Endothelial cell of umbilical vein (primary cell): ENCODE results near the gene UNC5C. TPM values are rescaled to one million over a fixed set of nuclear protein-coding genes. Genes with fewer than 3 reads are reported as not detected.

ENCODE experiments used
- BruUV-seq: library from RNA; stranded (reverse); fragments of 400-500 nt; replicated peaks from 2 replicates; lab custom pipeline; 2021; lab: Mats Ljungman, UMichigan
- CTCF ChIA-PET: fragments of 300-600, 350-600 bp; sonication (Branson Sonifier 250); formaldehyde crosslinking; loops from one replicate; lab custom pipeline; 2021; ENCODE audit warnings: antibody characterized with exemption, inconsistent platforms; lab: Charles Lee
- POLR2A ChIA-PET: fragments of 300-600, 350-600 bp; sonication (Branson Sonifier 250); formaldehyde crosslinking; loops from one replicate; lab custom pipeline; 2021; ENCODE audit warnings: antibody characterized with exemption, inconsistent platforms; lab: Charles Lee
- DNase-seq: peaks from one replicate; pipeline ENCODE4 v3.0.0-alpha.2; 2011; ENCODE audit warnings: low read depth, low spot score
- FAIRE-seq: peaks from 2 replicates; lab custom pipeline; 2011; peaks lifted over from hg19 to GRCh38; lab: Jason Lieb, UNC
- H2AFZ ChIP-seq: 2 replicates; pipeline ENCODE4 v1.6.0; 2012; ENCODE audit warnings: low read depth, low read length, control low read depth, inconsistent platforms
- H3K27ac ChIP-seq: 2 replicates; pipeline ENCODE4 v1.5.1; 2011; ENCODE audit warnings: low read depth, mild to moderate bottlenecking, control low read depth, low read length, moderate library complexity; ENCODE audit not compliant: insufficient read depth
- H3K27me3 ChIP-seq, 2 experiments: 2 replicates each; pipeline versions ENCODE4 v1.6.0 to v1.6.1; 2011; ENCODE audit warnings: low read length in 2 of 2, mixed read lengths in 1 of 2; ENCODE audit not compliant: control insufficient read depth in 2 of 2, insufficient read depth in 2 of 2
- H3K36me3 ChIP-seq, 2 experiments: 2 replicates in 1 of 2; 3 replicates in 1 of 2; pipeline ENCODE4 v1.5.1; 2011; ENCODE audit warnings: low read length in 2 of 2, mild to moderate bottlenecking in 1 of 2, moderate library complexity in 1 of 2; ENCODE audit not compliant: control insufficient read depth in 2 of 2, insufficient read depth in 2 of 2; ENCODE audit errors: extremely low read depth in 1 of 2
- H3K4me1 ChIP-seq: 3 replicates; pipeline ENCODE4 v1.5.1; 2011; ENCODE audit warnings: mild to moderate bottlenecking, low read length; ENCODE audit not compliant: control insufficient read depth, insufficient read depth; ENCODE audit errors: extremely low read depth
- H3K4me2 ChIP-seq: 2 replicates; pipeline ENCODE4 v1.6.1; 2011; ENCODE audit warnings: low read length, control low read depth, mixed read lengths; ENCODE audit not compliant: insufficient read depth
- H3K4me3 ChIP-seq, 3 experiments: fragments of 200-600 bp in 1 of 3; sonication (generic), shearing (Covaris generic) in 1 of 3; replicated peaks in 1 of 3; 2 replicates each; pipeline ENCODE4 v1.5.1; 2011 to 2016; ENCODE audit warnings: control low read depth in 3 of 3, low read length in 3 of 3, mild to moderate bottlenecking in 2 of 3, inconsistent platforms in 1 of 3, low read depth in 1 of 3, moderate library complexity in 1 of 3; ENCODE audit not compliant: insufficient read depth in 1 of 3
- H3K79me2 ChIP-seq: 2 replicates; pipeline ENCODE4 v1.6.0; 2012; ENCODE audit warnings: low read length, inconsistent platforms; ENCODE audit not compliant: control insufficient read depth, insufficient read depth
- H3K9ac ChIP-seq: replicated peaks from 2 replicates; pipeline ENCODE3; 2011; ENCODE audit warnings: low read length, control low read depth; ENCODE audit not compliant: insufficient read depth; ENCODE audit errors: extremely low read depth
- H3K9me1 ChIP-seq: replicated peaks from 3 replicates; pipeline ENCODE4 v1.6.0; 2011; ENCODE audit warnings: mild to moderate bottlenecking, low read length; ENCODE audit not compliant: control insufficient read depth, insufficient read depth; ENCODE audit errors: extremely low read depth
- H3K9me3 ChIP-seq: replicated peaks from 2 replicates; pipeline ENCODE4 v1.5.1; 2012; ENCODE audit warnings: low read length, inconsistent platforms; ENCODE audit not compliant: control insufficient read depth, insufficient read depth
- H4K20me1 ChIP-seq: replicated peaks from 2 replicates; pipeline ENCODE3; 2011; ENCODE audit warnings: mild to moderate bottlenecking, low read length; ENCODE audit not compliant: control insufficient read depth, insufficient read depth; ENCODE audit errors: extremely low read depth
- CTCF ChIP-seq, 2 donors: IDR thresholded peaks; 1 replicate in 1 of 2; 2 replicates in 1 of 2; pipeline ENCODE4 v1.5.1; 2011; ENCODE audit warnings: low read length in 2 of 2, mild to moderate bottlenecking in 2 of 2, moderate library complexity in 2 of 2, control low read depth in 1 of 2, inconsistent platforms in 1 of 2, low read depth in 1 of 2; ENCODE audit not compliant: insufficient read depth in 1 of 2; ENCODE audit errors: extremely low read depth in 1 of 2
- EZH2 ChIP-seq: IDR thresholded peaks from 2 replicates; pipeline ENCODE4 v1.6.1; 2012; ENCODE audit warnings: borderline replicate concordance, low read depth, mild to moderate bottlenecking, moderate library complexity, low read length, inconsistent platforms; ENCODE audit not compliant: severe bottlenecking
- FOS ChIP-seq: IDR thresholded peaks from 2 replicates; pipeline ENCODE4 v1.6.1; 2011; ENCODE audit warnings: mild to moderate bottlenecking, low read length, moderate library complexity, borderline replicate concordance; ENCODE audit not compliant: insufficient read depth
- GATA2 ChIP-seq: IDR thresholded peaks from 2 replicates; pipeline ENCODE4 v1.7.0; 2011; ENCODE audit warnings: low read depth, mild to moderate bottlenecking, moderate library complexity, mixed read lengths, low read length; ENCODE audit not compliant: insufficient read length, insufficient read depth
- JUN ChIP-seq: IDR thresholded peaks from 2 replicates; pipeline ENCODE4 v1.6.1; 2011; ENCODE audit warnings: borderline replicate concordance, low read depth; ENCODE audit not compliant: insufficient read length, insufficient read depth
- MAX ChIP-seq: IDR thresholded peaks from 2 replicates; pipeline ENCODE4 v1.6.1; 2011; ENCODE audit not compliant: insufficient read depth, insufficient read length
- MYC ChIP-seq: IDR thresholded peaks from one replicate; pipeline ENCODE4 v1.6.1; 2011; ENCODE audit warnings: mild to moderate bottlenecking, low read depth, low read length
- POLR2A ChIP-seq: IDR thresholded peaks from 2 replicates; pipeline ENCODE4 v1.6.1; 2012; ENCODE audit warnings: low read depth, mild to moderate bottlenecking, control low read depth, low read length
- POLR2AphosphoS5 ChIP-seq: IDR thresholded peaks from 2 replicates; pipeline ENCODE4 v1.6.1; 2012; ENCODE audit warnings: low read depth, mild to moderate bottlenecking, control low read depth, low read length, moderate library complexity; ENCODE audit not compliant: insufficient read depth
- dilution Hi-C: fragments of 300-500 bp; cut with MboI; formaldehyde crosslinking; loops from one replicate; pipeline ENCODE4 v1.15.0; 2019; ENCODE audit warnings: low sequenced_read_pairs; ENCODE audit not compliant: extremely low pct_ligation_motif_present
- intact Hi-C: fragments of 100-400 bp; cut with micrococcal nuclease; formaldehyde crosslinking; loops from one replicate; pipeline ENCODE4 v1.10.0; 2022
- polyA plus RNA-seq, 4 experiments: library from polyadenylated mRNA; depleted of rRNA in 3 of 4; stranded (reverse) in 3 of 4; unstranded in 1 of 4; fragments of >200 nt; gene quantifications; 2 replicates each; pipeline versions ENCODE4 v1.2.1 to v1.2.3, GENCODE V29; 2011 to 2012; ENCODE audit warnings: missing spikeins in 1 of 4
- total RNA-seq: library from RNA; stranded (reverse); gene quantifications from 2 replicates; pipeline ENCODE4 v1.2.3, GENCODE V29; 2021

Gene UNC5C
- total and polyA plus RNA-seq, 2 donors (not counting 3 experiments of a cell fraction or from before 2014, with no cell fraction given): 0.44 to 0.53 TPM

- intact Hi-C loops (no loop called here), dilution Hi-C loops (no loop called here)
- no peaks in the 10 kb centered on the region for H3K9me1 ChIP-seq
- H4K20me1 ChIP-seq: no peaks in the 10 kb centered on the region
- no peak overlapping the region for H3K9ac ChIP-seq
- DNase-seq: no peak
- H3K4me2 ChIP-seq: no peak overlapping the region
- ChIA-PET CTCF (no interaction called here), POLR2A (no interaction called here)
- H3K79me2 ChIP-seq: no peaks in the 10 kb centered on the region
- no peak for TF ChIP-seq GATA2
- TF ChIP-seq JUN: no peak
- TF ChIP-seq EZH2: no peak
- no peak for TF ChIP-seq FOS
- no peak for TF ChIP-seq POLR2AphosphoS5
- H2AFZ ChIP-seq: no peak overlapping the region
- no peak for FAIRE-seq
- no peak overlapping the region for H3K27ac ChIP-seq
- no peaks in the 10 kb centered on the region for H3K4me1 ChIP-seq
- H3K36me3 ChIP-seq: no peaks in the 10 kb centered on the region
- no TSS peak for BruUV-seq
- H3K4me3 ChIP-seq: no peak overlapping the region
- no peaks in the 10 kb centered on the region for H3K27me3 ChIP-seq
- H3K9me3 ChIP-seq: no peaks in the 10 kb centered on the region
Measured at GRCh38 chr4:95466791-95467190, 82.0 kb downstream of the UNC5C start.

GRCh38 chr4:95465010-95465409, 83.8 kb downstream of the UNC5C start:
- H3K4me3 ChIP-seq: no peak overlapping the region
- BruUV-seq: no TSS peak
- H3K27me3 ChIP-seq: no peaks in the 10 kb centered on the region
- no peak overlapping the region for H3K4me2 ChIP-seq
- intact Hi-C loops: no loop called here
- no peak overlapping the region for H2AFZ ChIP-seq
- H3K9me1 ChIP-seq: no peaks in the 10 kb centered on the region
- H3K9ac ChIP-seq: no peak overlapping the region
- TF ChIP-seq POLR2A (no peak), JUN (no peak), FOS (no peak), EZH2 (no peak), MAX (no peak), POLR2AphosphoS5 (no peak), CTCF (IDR thresholded peaks at IDR 0.05; ENCODE audit: extremely low read depth in 1 of 2, insufficient read depth in 1 of 2, low read depth in 1 of 2, low read length in 2 of 2) (no peak), MYC (no peak), GATA2 (no peak)
- H3K36me3 ChIP-seq: no peaks in the 10 kb centered on the region
- no peaks in the 10 kb centered on the region for H4K20me1 ChIP-seq
- dilution Hi-C loops: no loop called here
- ChIA-PET CTCF (interaction anchor here (1.2 kb wide), 1 partner anchor 8 kb away, joined by 3 read pairs; no protein-coding TSS in a partner anchor), POLR2A (no interaction called here)
- DNase-seq: no peak
- no peak overlapping the region for H3K27ac ChIP-seq
- H3K4me1 ChIP-seq: no peaks in the 10 kb centered on the region
- no peaks in the 10 kb centered on the region for H3K9me3 ChIP-seq
- FAIRE-seq: no peak
- no peaks in the 10 kb centered on the region for H3K79me2 ChIP-seq
